Lung (tissue), 12 donors: ENCODE data around the gene TNFSF13. TPM values are rescaled to one million over a fixed set of nuclear protein-coding genes. Genes with fewer than 3 reads are reported as not detected.

Source experiments
- ATAC-seq: fragments of 200-7000 bp; cut with Tn5 transposase; one replicate; pipeline ENCODE4 v1.9.1; 2020; ENCODE audit warnings: moderate number of reproducible peaks; ENCODE audit not compliant: insufficient read depth, low FRiP score
- DNase-seq, 3 donors: peaks; one replicate each; pipeline ENCODE4 v3.0.0-alpha.2; 2013 to 2017
- H3K27ac ChIP-seq, 2 donors: one replicate each; pipeline ENCODE4 v1.5.1; 2013; ENCODE audit warnings: mild to moderate bottlenecking in 2 of 2, moderate library complexity in 2 of 2, control low read depth in 1 of 2, inconsistent platforms in 1 of 2, low read depth in 1 of 2, low read length in 1 of 2
- H3K27me3 ChIP-seq, 3 donors: one replicate each; pipeline ENCODE4 v1.5.1; 2013; ENCODE audit warnings: low read length in 2 of 3; ENCODE audit not compliant: control insufficient read depth in 3 of 3, insufficient read depth in 3 of 3
- H3K36me3 ChIP-seq, 4 donors: one replicate each; pipeline ENCODE4 v1.5.1; 2013; ENCODE audit warnings: low read length in 4 of 4, mild to moderate bottlenecking in 1 of 4, moderate library complexity in 1 of 4; ENCODE audit not compliant: control insufficient read depth in 4 of 4, insufficient read depth in 4 of 4
- H3K4me1 ChIP-seq, 5 donors: one replicate each; pipeline ENCODE4 v1.5.1; 2013; ENCODE audit warnings: low read length in 5 of 5, mild to moderate bottlenecking in 2 of 5, moderate library complexity in 1 of 5; ENCODE audit not compliant: control insufficient read depth in 5 of 5, insufficient read depth in 5 of 5
- H3K4me3 ChIP-seq: one replicate; pipeline ENCODE4 v1.5.1; 2013; ENCODE audit warnings: mild to moderate bottlenecking, control low read depth, moderate library complexity
- H3K9ac ChIP-seq, 2 donors: one replicate each; pipeline ENCODE4 v1.5.1; 2013; ENCODE audit warnings: low read length in 2 of 2, control low read depth in 1 of 2; ENCODE audit not compliant: insufficient read depth in 1 of 2
- H3K9me3 ChIP-seq, 4 donors: one replicate each; pipeline ENCODE4 v1.5.1; 2013; ENCODE audit warnings: low read length in 3 of 4, mild to moderate bottlenecking in 1 of 4, moderate library complexity in 1 of 4; ENCODE audit not compliant: control insufficient read depth in 4 of 4, insufficient read depth in 3 of 4
- CTCF ChIP-seq: IDR thresholded peaks from 2 replicates; pipeline ENCODE4 v1.5.1; 2012; ENCODE audit warnings: mild to moderate bottlenecking; ENCODE audit errors: control extremely low read depth, extremely low read depth
- WGBS, 2 donors: extraction: QIAGEN DNeasy Blood & Tissue Kit; methylation state at CpG; one replicate each; pipeline ENCODE4 v1.1.7; 2013; 5-methylcytosine and 5-hydroxymethylcytosine counted together
- polyA plus RNA-seq, 2 donors: library from polyadenylated mRNA; stranded (reverse); fragments of 200-250 nt; gene quantifications; one replicate each; pipeline ENCODE4 v1.2.1, GENCODE V29; 2013
- total RNA-seq, 2 donors: library from RNA; depleted of rRNA in 1 of 2; stranded (reverse); fragments of >200 nt in 1 of 2; gene quantifications; one replicate each; pipeline ENCODE4 v1.2.1, GENCODE V29; 2014 to 2021
- donor health status: control.
- donor health status: control.
- donor health status: Bipolar disorder and iron deficiency.
- donor health status: healthy.
- donor health status: DM: yes; HTN: yes; CAD: no.

TNFSF13 gene
- total and polyA plus RNA-seq, 4 donors: 48.7 to 140 (median 93.7) TPM

GRCh38 chr17:7572338-7572587, 13.7 kb downstream of the TNFSF13 start:
- Histone ChIP-seq H3K4me3 (peak overlapping the region; percentile 37), H3K4me1 (peaks cover 4 to 25% (median 8%) of the 10 kb centered on the region in 5 donors), H3K27me3 (no peaks in the 10 kb centered on the region), H3K9ac (peak overlapping the region; percentile 48 to 74), H3K27ac (peak overlapping the region; percentile 95 to 97), H3K36me3 (peaks cover 30 to 58% (median 47%) of the 10 kb centered on the region in 4 donors), H3K9me3 (peaks cover 0 to 2% (median 0%) of the 10 kb centered on the region in 4 donors)
- no peak for TF ChIP-seq CTCF
- DNase-seq: no peak
- WGBS, 2 donors: 1 to 2% methylated on average over 11 of the region's 11 CpGs
- ATAC-seq: no peak

GRCh38 chr17:7572588-7573323, 14.2 kb downstream of the TNFSF13 start:
- whole genome bisulfite sequencing, 2 donors: 1% methylated on average over 73 of the region's 73 CpGs
- ATAC-seq (peak; percentile 91), DNase-seq (peak; percentile 99 to 100 (median 100))
- Histone ChIP-seq H3K36me3 (peaks cover 31 to 59% (median 50%) of the 10 kb centered on the region in 4 donors), H3K9me3 (peaks cover 0 to 2% (median 0%) of the 10 kb centered on the region in 4 donors), H3K4me1 (peaks cover 4 to 25% (median 8%) of the 10 kb centered on the region in 5 donors), H3K27ac (peak overlapping the region; percentile 91 to 100), H3K27me3 (no peaks in the 10 kb centered on the region), H3K4me3 (peak overlapping the region; percentile 100), H3K9ac (peak overlapping the region; percentile 67 to 95)
- no peak for TF ChIP-seq CTCF

GRCh38 chr17:7573324-7574080, 15.0 kb downstream of the TNFSF13 start:
- ATAC-seq: peak; percentile 60
- 0 to 1% methylated on average over 54 to 71 of the region's 71 CpGs for WGBS, 2 donors
- peak; percentile 95 to 98 (median 95) for DNase-seq
- Histone ChIP-seq H3K9ac (peak overlapping the region; percentile 77 to 95), H3K9me3 (peaks cover 0 to 2% (median 0%) of the 10 kb centered on the region in 4 donors), H3K4me1 (peaks cover 4 to 25% (median 8%) of the 10 kb centered on the region in 5 donors), H3K36me3 (peaks cover 36 to 64% (median 53%) of the 10 kb centered on the region in 4 donors), H3K4me3 (peak overlapping the region; percentile 100), H3K27me3 (no peaks in the 10 kb centered on the region), H3K27ac (peak overlapping the region; percentile 91 to 100)
- no peak for TF ChIP-seq CTCF
